ENCODE data around the gene WSCD1.

DNA sequence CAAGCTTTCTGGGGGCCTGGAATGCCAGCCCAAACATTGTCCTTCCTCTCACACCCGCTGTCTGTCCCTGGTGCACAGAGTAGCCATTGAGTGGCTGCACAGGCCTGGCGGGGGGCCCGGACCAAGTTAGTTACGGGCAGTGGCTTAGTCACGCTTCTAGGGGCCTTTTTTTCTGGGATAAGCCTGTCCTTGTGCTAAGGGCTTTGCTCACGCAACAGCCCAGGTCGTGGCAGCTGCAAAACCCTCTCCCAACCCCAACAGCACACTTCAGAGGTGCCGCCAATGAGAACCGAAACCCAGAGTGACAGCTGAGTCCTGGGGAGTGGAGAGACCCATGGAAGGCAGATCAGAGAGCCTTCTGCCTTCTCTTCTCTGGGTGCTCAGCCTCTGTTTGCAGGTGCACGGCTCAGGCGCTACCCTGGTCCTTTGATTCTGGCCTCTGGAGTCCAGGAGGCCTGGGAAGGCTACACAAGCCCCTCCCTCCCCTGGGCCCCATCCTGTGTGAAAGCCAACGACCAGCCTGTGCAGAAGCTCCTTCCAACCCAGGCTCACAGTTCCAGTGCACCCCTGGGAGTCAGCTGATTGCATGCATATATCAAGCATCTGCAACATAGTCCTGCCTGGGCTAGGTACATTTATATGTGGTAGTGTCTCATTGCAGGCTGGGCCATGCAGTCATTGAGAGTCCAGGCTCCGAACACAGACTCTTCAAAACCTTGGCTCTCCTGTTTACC, 9.1 kb downstream of the WSCD1 start:
- no peak for TF ChIP-seq EZH2 (IDR thresholded peaks at IDR 0.05; ENCODE audit: borderline replicate concordance, low read length)
- TF ChIP-seq, protein P1, sequence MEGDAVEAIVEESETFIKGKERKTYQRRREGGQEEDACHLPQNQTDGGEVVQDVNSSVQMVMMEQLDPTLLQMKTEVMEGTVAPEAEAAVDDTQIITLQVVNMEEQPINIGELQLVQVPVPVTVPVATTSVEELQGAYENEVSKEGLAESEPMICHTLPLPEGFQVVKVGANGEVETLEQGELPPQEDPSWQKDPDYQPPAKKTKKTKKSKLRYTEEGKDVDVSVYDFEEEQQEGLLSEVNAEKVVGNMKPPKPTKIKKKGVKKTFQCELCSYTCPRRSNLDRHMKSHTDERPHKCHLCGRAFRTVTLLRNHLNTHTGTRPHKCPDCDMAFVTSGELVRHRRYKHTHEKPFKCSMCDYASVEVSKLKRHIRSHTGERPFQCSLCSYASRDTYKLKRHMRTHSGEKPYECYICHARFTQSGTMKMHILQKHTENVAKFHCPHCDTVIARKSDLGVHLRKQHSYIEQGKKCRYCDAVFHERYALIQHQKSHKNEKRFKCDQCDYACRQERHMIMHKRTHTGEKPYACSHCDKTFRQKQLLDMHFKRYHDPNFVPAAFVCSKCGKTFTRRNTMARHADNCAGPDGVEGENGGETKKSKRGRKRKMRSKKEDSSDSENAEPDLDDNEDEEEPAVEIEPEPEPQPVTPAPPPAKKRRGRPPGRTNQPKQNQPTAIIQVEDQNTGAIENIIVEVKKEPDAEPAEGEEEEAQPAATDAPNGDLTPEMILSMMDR (IDR thresholded peaks at IDR 0.05; ENCODE audit: low read length), result no peak

Measured in OCI-LY1 (cell line).